Measurements from ENCODE around the gene CHST11.

Gene CHST11

DNA sequence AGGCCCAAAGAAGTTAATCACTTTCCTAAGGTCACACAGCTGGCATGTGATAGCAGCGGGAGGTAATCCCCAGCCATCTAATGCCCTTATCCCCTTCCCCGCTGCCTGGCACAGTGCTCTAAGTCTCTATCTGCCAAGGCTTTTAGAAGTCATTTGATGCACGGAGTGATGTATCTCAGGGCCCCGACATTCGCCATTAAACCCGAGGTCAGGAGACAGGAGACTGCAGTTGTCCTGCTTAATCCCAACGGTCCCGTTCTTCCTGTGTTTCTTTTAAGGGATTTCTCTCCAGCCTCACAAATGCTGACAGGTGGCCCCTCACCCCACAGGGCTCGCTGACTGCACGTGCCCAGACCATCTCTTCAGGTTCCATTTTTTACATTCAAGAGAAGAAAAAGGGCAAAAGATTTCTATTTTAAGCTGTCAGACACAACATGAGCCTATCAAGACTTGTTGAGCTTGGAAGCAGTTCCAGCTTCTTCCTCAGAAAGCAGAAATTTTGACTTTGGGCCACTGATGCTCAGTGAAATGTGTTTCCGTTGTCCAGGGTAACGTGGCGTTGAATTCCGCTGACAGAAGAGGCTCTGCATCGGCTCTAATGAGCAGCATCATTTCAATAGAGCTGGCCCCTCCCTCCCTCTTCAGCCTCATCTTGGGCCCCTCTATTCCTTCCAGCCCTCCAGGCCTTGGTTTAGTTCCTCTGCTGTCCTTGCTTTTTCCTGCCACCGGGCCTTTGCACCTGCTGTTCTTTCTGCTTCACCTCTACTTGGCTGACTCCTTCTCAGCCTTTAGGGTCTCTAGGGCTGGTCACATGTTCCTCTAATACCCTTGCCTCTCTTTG is 171.5 kb downstream of the CHST11 start:
- DNase-seq (ENCODE audit: low read depth, low spot score): no peak
- no peak overlapping the region for H3K4me3 ChIP-seq (ENCODE audit: low read length)

DNA sequence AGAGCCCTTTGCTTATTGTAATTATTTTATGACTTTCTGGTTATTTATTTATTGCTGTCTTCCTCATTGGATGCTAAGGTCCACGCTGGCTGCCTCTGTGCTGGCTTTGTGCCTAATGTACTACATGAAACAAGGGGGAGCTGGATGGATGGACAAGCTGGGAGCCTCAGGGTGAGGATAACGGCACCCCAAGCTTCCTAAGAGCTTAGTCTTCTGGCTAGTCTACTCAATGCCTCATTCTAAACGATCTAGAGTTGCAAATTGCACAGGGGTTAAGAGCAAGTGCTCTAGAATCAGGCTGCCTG is 172.0 kb downstream of the CHST11 start:
- H3K4me3 ChIP-seq (ENCODE audit: low read length): no peak overlapping the region
- no peak for DNase-seq (ENCODE audit: low read depth, low spot score)

DNA sequence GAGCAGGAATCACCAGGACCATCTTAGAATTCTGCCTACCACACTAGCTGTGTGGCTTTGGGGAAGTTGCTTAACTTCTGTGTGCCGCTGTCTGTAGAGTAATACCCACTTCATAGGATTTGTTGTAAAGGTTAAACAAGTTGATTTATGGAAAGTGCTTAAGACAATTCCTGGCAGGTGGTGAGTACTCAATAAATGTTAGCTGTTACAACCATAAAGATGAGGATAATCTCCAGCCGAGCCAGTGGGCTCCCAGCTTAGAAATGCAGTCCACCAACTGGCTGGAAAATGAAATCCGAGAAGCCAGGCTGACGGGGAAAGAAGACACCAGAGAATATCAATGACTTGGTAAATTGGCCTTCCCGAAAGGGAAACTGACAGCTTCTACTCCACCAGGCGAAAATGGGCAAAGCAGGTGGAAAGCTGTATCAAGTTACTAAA is 173.5 kb downstream of the CHST11 start:
- H3K4me3 ChIP-seq (ENCODE audit: low read length): no peak overlapping the region
- DNase-seq (ENCODE audit: low read depth, low spot score): no peak

- DNase-seq (ENCODE audit: low read depth, low spot score): no peak
- no peak overlapping the region for H3K4me3 ChIP-seq (ENCODE audit: low read length)
These were observed 175.1 kb downstream of the CHST11 start for GRCh38 chr12:104631867-104632266.

DNA sequence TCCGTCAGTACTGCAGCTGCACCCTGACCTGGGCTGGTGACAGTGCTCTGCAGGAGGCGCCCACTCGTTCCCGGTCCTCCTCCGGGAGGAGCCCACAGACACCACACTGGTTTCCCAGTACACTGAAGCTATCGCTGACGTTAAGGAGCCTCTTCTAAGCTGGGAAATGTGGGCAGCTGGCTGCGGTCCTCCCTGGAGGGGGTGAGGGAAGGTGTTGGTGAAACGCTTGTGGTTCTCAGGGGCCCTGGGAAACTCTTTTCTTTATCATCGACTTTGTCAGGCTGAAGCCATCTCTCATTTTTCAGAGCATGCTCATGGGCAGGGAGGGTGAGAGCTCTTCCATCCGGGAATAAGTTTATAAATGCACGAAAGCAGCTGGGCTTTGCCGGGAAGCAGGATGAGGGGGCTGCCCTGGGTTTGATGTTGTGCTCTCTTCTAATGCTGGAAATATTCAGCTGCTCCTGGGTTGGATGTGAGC is 176.0 kb downstream of the CHST11 start:
- H3K4me3 ChIP-seq (ENCODE audit: low read length): no peak overlapping the region

DNA sequence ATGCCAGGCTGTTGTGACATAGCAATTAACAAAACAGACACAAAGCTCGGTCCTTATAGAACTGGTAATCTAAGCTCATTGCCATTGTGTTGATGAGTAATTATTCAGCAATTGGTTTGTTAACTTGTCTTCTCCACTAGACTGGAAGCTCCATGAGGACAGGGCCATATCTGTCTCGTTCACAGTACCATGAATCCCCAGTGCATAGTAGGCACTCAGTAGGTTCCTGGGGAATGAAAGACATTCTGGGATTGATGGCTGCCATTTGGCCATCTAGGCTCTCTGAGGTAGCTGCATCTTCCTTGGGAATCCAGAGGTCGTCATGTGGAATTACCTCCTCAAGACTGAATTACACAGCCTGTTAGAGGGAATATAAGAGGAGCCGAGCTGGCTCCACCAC is 177.3 kb downstream of the CHST11 start:
- DNase-seq (ENCODE audit: low read depth, low spot score): no peak
- no peak overlapping the region for H3K4me3 ChIP-seq (ENCODE audit: low read length)

More for the DNA sequence above, 176.0 kb downstream of the CHST11 start:
- DNase-seq (ENCODE audit: low read depth, low spot score): peak; percentile 51

DNA sequence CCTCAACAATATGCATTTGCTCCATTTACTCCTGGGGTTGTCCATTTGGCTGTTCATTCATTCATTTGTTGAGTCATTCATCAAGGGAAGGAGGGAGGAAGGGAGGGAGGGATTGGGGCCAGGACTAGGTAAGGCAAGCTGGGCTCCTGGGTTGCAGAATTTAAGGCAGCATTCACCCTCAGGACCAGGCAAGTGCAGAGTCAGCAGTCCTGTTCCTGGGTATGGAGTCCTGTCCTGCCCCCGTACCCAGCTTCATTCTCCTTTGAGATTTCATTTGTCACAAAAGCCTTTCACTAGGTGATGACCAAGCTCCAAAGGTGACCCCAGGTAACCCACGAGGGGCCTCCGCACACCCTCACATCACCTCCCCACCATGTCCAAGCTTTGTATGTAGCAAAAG is 178.1 kb downstream of the CHST11 start:
- no peak overlapping the region for H3K4me3 ChIP-seq (ENCODE audit: low read length)
- DNase-seq (ENCODE audit: low read depth, low spot score): no peak

DNA sequence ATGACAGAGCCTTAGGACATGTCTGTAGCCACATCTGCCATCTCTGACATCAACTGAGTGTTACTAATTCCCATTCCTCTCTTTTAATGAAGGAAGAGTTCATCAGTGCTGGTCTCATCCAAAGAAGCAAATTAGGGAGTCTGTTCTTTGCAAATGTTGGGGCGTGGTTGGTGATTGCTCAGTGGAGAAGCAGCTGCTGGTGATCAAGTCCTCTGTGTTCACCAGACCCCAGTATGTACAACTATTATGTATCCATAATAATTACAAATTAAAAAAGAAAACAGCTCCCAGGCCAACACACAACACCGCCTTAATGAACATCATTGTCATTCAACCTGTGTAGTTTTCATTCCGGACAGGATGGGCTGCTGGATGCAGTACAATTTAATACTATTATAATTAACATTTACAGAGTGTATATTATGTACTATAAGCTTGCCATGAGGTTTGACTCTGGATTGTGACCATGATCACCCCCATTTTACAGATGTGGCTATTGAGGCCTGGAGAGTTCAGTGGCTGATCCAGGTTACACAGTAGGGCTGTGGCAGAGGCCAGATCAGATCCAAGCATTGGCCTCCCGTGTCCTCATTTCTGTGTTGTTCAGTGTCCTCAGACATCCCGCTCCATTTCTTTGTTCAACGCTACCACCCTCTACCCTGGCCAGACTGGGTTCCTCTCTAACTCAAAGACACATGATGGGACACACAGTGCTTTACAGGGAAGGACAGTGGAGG is 179.0 kb downstream of the CHST11 start:
- no peak overlapping the region for H3K4me3 ChIP-seq (ENCODE audit: low read length)
- DNase-seq (ENCODE audit: low read depth, low spot score): no peak

GRCh38 chr12:104636496-104636895 is 179.7 kb downstream of the CHST11 start:
- no peak overlapping the region for H3K4me3 ChIP-seq (ENCODE audit: low read length)
- no peak for DNase-seq (ENCODE audit: low read depth, low spot score)

DNA sequence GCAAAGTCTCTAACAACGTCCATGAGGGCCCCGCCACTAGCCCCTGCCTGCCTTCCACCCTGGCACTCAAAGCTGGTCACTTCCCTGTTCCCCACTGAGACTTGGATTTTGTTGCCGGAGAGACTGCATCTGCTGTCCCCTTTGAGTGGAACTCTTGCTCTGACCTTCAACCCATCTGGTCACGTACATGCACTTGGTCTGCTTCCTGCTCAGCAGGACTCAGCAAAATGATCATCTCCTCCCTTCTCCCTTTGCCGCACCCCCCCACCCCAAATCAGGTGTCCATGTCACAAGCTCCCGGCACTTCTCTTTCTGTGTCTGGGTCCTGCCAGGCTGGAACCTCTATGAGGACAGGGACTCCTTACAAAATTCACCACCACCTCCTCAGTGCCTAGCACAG is 180.9 kb downstream of the CHST11 start:
- DNase-seq (ENCODE audit: low read depth, low spot score): no peak
- no peak overlapping the region for H3K4me3 ChIP-seq (ENCODE audit: low read length)

- DNase-seq (ENCODE audit: low read depth, low spot score): no peak
- no peak overlapping the region for H3K4me3 ChIP-seq (ENCODE audit: low read length)
These were observed 181.6 kb downstream of the CHST11 start for GRCh38 chr12:104638218-104638850.

DNA sequence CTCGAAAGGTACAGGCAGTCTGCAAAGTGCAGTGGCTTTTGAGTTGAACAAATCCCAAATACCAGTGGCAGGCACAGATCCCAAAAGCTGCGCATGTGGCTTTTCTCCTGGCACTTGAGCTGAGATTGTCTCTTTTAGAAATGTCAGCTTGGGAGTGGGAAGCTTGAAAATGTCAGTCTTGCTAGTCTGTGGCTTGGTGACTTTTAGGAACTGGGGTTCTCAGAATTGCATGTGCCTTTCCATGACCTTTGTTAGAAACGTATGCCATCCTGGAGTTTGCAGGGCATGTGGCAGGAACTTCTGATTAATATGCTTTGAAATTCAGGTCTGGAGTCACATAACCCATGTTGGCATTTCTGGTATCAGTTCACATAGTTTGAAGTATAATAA is 182.1 kb downstream of the CHST11 start:
- no peak for DNase-seq (ENCODE audit: low read depth, low spot score)
- no peak overlapping the region for H3K4me3 ChIP-seq (ENCODE audit: low read length)

GRCh38 chr12:104640956-104641355 is 184.2 kb downstream of the CHST11 start:
- DNase-seq (ENCODE audit: low read depth, low spot score): no peak
- no peak overlapping the region for H3K4me3 ChIP-seq (ENCODE audit: low read length)

GRCh38 chr12:104641862-104642261 is 185.1 kb downstream of the CHST11 start:
- no peak for DNase-seq (ENCODE audit: low read depth, low spot score)

DNA sequence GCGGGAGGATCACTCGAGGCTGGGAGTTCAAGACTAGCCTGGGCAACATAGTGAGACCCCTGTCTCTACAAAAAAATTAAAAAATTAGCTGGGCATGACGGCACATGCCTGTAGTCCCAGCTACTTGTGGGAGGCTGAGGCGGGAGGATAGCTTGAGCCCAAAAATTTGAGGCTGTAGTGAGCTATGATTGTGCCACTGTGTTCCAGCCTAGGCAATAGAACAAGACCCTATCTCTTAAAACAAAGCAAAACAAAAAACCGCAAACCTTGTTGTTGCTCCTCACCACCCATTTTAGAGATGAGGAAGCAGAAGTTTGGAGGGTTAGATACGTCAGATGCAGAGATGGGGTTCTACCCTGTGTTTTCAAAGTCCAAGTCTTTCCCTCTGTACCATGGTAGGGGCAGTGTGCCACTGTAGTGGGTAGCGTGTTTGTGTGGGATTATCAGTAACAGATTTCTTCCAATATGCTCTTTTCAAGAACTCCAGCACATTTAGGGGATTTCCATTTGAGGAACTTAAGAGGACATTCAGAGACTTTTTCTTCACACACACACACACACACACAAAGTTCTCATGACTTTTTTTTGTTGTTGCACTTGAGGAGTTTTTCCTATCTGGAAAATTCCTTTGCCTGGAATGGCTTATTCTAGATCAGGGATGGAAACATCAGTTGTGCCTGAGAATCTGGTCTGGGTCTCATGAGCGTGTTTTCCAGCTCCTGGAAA is 186.5 kb downstream of the CHST11 start:
- H3K4me3 ChIP-seq (ENCODE audit: low read length): no peak overlapping the region
- peak; percentile 57 for DNase-seq (ENCODE audit: low read depth, low spot score)

More at GRCh38 chr12:104641862-104642261, 185.1 kb downstream of the CHST11 start:
- no peak overlapping the region for H3K4me3 ChIP-seq (ENCODE audit: low read length)

- peak overlapping the region; percentile 15 for H3K4me3 ChIP-seq (ENCODE audit: low read length)
- peak; percentile 93 for DNase-seq (ENCODE audit: low read depth, low spot score)
These were observed 187.3 kb downstream of the CHST11 start for GRCh38 chr12:104643819-104644669.

- no peak overlapping the region for H3K4me3 ChIP-seq (ENCODE audit: low read length)
- no peak for DNase-seq (ENCODE audit: low read depth, low spot score)
These were observed 192.0 kb downstream of the CHST11 start for GRCh38 chr12:104648756-104649155.

DNA sequence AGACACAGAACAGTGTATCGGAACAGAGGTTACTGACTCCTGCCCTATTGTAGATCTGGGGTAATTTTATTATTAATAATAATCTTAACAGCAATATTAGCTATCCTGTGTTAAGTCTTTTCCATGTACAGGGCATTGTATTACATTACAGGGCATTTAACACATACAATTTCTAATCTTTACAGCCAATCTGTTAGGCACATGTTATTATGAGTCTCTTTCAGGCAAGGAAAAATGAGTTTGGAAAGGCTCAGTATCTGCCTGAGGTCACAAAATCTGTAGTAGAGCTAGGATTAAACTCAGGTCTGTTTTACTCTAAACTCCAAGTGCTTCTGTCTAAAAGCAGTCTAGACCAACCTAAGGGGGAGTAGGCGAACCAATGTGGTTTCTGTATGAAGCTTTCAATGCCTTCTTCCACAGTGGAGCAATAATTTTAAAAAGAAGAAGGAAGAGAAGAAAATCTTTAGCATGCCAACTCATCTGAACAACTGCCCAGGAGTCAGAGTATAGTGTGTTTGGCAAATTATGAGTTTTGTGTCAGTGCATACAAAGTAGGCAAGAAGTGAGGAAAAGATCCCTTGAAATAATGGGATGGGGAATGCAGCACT is 192.6 kb downstream of the CHST11 start:
- no peak for DNase-seq (ENCODE audit: low read depth, low spot score)
- no peak overlapping the region for H3K4me3 ChIP-seq (ENCODE audit: low read length)

All from Jurkat, Clone E6-1 (cell line).